Colonic mucosa (tissue), 4 donors: Measurements from ENCODE around the gene PRSS1. TPM values are rescaled to one million over a fixed set of nuclear protein-coding genes. Genes with fewer than 3 reads are reported as not detected.

Experiments used
- DNase-seq: peaks from one replicate; pipeline ENCODE4 v3.0.0-alpha.2; 2020
- H3K27ac ChIP-seq: fragments of 200-600 bp; one replicate; pipeline ENCODE4 v1.8.0; 2021
- H3K27me3 ChIP-seq: fragments of 200-600 bp; one replicate; pipeline ENCODE4 v1.8.0; 2021
- H3K36me3 ChIP-seq: fragments of 200-600 bp; one replicate; pipeline ENCODE4 v1.8.0; 2021
- H3K4me1 ChIP-seq: fragments of 200-600 bp; one replicate; pipeline ENCODE4 v1.8.0; 2021; ENCODE audit warnings: mild to moderate bottlenecking
- H3K4me3 ChIP-seq: fragments of 200-600 bp; one replicate; pipeline ENCODE4 v1.8.0; 2021
- H3K9ac ChIP-seq, 2 donors: one replicate each; pipeline ENCODE4 v1.7.0; 2013; ENCODE audit warnings: control low read depth in 2 of 2, low read depth in 2 of 2, low read length in 2 of 2
- H3K9me3 ChIP-seq: fragments of 200-600 bp; one replicate; pipeline ENCODE4 v1.8.0; 2021
- intact Hi-C: fragments of 100-400 bp; cut with DNase I; formaldehyde crosslinking; loops from one replicate; pipeline ENCODE4 v1.14.1; 2022
- total RNA-seq, 2 donors: library from RNA; stranded (reverse); fragmentation: NEBNext Ultra II Directional in 1 of 2; extraction: Animal tissue kit (Norgen Biotek cat#: 25700) in 1 of 2; gene quantifications; one replicate each; pipeline ENCODE4 v1.2.1, GENCODE V29; 2021
- TF ChIP-seq, protein P1 (sequence below): fragments of 200-600 bp; IDR thresholded peaks from one replicate; pipeline ENCODE4 v1.8.0; 2022; ENCODE audit warnings: antibody characterized with exemption, mild to moderate bottlenecking
- donor health status: healthy.
- donor health status: DM: no; HTN: no; CAD: no.
- donor health status: DM: no; HTN: no; CAD: no.

Gene PRSS1
- total RNA-seq, 2 donors from 2014 or later, result 41.2 TPM; not detected in 1

DNA sequence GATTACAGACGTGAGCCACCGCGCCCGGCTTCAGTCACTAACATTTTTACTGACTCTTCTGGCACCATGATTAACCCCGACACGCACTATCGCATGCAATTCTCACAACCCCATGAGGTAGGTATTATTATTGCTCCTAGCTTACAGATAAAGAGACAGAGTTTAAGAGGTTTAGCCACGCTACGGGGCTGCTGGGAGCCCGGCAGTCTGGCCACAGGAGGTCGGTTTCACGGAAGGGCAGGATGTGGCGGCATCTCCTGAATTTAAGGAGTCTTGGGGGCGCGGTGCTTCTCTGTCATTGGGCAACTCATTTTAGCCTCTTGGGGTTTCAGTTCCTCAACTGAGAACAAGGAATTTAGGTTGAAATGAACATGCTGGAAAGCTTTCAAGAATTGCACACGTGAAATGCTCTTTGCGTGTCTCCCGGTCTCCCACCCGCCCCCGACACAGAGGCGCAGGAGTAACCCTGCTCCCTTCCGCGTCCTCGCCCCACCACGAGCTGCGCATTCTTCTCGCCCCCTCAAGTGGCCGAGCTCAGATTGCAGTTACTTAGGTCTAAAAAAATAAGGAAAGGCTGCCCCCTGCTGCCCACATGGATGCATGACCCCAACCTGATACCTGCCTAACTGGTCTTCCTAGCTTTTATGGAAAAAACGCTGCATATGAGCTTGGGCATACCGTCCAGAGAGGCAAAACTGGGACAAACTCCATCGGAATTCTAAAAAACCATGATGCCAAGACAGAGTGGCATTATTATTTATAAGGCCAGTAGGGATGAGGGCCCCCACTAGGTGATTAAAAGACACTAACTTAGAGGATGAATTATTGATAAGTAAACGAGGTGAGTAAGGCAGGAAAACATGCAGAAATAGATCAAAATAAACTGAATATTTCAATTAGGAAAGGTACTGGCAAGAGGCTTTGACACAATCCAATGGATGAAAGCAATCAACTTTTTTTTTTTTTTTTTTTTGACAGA, 33.9 kb downstream of the PRSS1 start:
- Histone ChIP-seq H3K27ac (no peak overlapping the region), H3K27me3 (no peaks in the 10 kb centered on the region), H3K9me3 (no peaks in the 10 kb centered on the region), H3K36me3 (no peaks in the 10 kb centered on the region), H3K4me1 (no peaks in the 10 kb centered on the region), H3K9ac (no peak overlapping the region), H3K4me3 (peak overlapping the region; percentile 18)
- DNase-seq, result peak; percentile 86
- TF ChIP-seq, protein P1, sequence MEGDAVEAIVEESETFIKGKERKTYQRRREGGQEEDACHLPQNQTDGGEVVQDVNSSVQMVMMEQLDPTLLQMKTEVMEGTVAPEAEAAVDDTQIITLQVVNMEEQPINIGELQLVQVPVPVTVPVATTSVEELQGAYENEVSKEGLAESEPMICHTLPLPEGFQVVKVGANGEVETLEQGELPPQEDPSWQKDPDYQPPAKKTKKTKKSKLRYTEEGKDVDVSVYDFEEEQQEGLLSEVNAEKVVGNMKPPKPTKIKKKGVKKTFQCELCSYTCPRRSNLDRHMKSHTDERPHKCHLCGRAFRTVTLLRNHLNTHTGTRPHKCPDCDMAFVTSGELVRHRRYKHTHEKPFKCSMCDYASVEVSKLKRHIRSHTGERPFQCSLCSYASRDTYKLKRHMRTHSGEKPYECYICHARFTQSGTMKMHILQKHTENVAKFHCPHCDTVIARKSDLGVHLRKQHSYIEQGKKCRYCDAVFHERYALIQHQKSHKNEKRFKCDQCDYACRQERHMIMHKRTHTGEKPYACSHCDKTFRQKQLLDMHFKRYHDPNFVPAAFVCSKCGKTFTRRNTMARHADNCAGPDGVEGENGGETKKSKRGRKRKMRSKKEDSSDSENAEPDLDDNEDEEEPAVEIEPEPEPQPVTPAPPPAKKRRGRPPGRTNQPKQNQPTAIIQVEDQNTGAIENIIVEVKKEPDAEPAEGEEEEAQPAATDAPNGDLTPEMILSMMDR, result peak; percentile 83
- intact Hi-C loops, result loop anchor here (5.0 to 10.0 kb wide), 2 partner anchors 151 to 178 kb away; no protein-coding TSS in a partner anchor

DNA sequence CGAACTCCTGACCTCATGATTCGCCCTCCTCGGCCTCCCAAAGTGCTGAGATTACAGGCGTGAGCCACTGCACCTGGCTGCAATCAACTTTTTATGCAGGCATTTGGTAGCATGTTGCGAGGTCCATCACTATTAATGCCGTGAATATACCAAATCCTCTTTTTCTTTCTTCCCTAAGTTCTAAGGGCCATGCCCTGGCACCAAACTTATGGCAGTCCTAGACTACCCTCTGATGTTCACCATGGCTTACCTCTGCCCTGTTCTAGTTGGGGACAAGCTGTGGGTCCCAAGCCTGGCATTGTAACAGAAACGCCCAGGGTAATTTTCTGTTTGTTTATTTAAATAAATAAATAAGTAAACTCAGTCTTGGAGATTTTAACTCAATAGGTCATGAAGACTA, 34.8 kb downstream of the PRSS1 start:
- TF ChIP-seq, protein P1, result no peak
- Histone ChIP-seq H3K27me3 (no peaks in the 10 kb centered on the region), H3K4me1 (no peaks in the 10 kb centered on the region), H3K9me3 (no peaks in the 10 kb centered on the region), H3K27ac (no peak overlapping the region), H3K9ac (no peak overlapping the region), H3K36me3 (no peaks in the 10 kb centered on the region), H3K4me3 (no peak overlapping the region)
- intact Hi-C loops, result loop anchor here (5.0 to 10.0 kb wide), 2 partner anchors 152 to 179 kb away; no protein-coding TSS in a partner anchor
- DNase-seq, result no peak

DNA sequence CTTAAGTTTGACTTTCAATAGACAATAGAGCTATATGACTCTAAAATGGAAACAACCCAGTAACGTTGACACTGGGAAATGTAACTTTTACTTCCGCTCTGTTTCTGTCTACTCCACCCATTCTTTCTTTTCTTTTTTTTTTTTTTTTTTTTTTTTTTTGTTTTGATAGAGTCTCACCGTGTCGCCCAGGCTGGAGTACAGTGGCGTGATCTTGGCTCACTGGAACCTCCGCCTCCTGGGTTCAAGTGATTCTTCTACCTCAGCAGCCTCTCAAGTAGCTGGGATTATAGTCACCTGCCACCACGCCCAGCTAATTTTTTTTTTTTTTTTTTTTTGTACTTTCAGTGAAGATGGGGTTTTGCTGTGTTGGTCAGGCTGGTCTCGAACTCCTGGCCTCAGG, 35.4 kb downstream of the PRSS1 start:
- Histone ChIP-seq H3K9ac (no peak overlapping the region), H3K27ac (no peak overlapping the region), H3K36me3 (no peaks in the 10 kb centered on the region), H3K27me3 (no peaks in the 10 kb centered on the region), H3K4me3 (no peak overlapping the region), H3K9me3 (no peaks in the 10 kb centered on the region), H3K4me1 (no peaks in the 10 kb centered on the region)
- TF ChIP-seq, protein P1, result no peak
- intact Hi-C loops, result loop anchor here (5.0 to 10.0 kb wide), 2 partner anchors 152 to 180 kb away; no protein-coding TSS in a partner anchor
- DNase-seq, result no peak

DNA sequence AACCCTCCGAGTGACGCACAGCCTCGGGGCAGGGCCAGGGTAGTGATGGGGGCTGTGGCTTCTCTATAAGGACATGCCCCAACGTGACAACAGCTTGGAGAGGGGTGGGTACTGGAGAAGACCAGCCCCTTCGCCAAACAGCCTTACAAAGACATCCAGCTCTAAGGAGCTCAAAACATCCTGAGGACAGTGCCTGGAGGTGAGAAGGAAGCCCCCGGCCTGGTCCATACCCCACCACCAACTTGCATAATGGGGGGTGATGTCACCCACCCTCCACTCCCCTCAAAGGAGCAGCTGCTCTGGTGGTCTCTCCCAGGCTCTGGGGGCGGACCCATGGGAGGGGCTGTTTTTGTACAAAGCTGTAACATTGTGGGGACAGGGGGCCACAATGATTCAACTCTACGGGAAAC, 36.6 kb downstream of the PRSS1 start:
- DNase-seq, result no peak
- TF ChIP-seq, protein P1, result no peak
- Histone ChIP-seq H3K4me1 (no peaks in the 10 kb centered on the region), H3K27me3 (no peaks in the 10 kb centered on the region), H3K27ac (no peak overlapping the region), H3K9ac (no peak overlapping the region), H3K36me3 (no peaks in the 10 kb centered on the region), H3K4me3 (no peak overlapping the region), H3K9me3 (no peaks in the 10 kb centered on the region)
- intact Hi-C loops, result loop anchor here (10.0 kb wide), 1 partner anchor 181 kb away; no protein-coding TSS in a partner anchor

DNA sequence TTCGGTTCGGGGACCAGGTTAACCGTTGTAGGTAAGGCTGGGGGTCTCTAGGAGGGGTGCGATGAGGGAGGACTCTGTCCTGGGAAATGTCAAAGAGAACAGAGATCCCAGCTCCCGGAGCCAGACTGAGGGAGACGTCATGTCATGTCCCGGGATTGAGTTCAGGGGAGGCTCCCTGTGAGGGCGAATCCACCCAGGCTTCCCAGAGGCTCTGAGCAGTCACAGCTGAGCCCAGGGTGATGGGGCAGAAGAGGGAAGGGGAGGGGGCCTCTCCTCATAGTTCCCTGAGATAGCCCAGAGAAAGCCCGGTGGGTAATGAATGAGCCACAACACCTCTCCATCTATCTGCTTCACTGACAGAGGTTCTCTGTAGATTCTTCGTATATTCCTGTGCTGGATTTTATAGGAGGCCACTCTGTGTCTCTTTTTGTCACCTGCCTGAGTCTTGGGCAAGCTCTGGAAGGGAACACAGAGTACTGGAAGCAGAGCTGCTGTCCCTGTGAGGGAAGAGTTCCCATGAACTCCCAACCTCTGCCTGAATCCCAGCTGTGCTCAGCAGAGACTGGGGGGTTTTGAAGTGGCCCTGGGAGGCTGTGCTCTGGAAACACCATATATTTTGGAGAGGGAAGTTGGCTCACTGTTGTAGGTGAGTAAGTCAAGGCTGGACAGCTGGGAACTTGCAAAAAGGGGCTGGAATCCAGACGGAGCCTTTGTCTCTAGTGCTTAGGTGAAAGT, 37.9 kb downstream of the PRSS1 start:
- H3K9me3 ChIP-seq, result no peaks in the 10 kb centered on the region
- TF ChIP-seq, protein P1, result no peak
- no peaks in the 10 kb centered on the region for H3K27me3 ChIP-seq
- no peak overlapping the region for H3K9ac ChIP-seq
- intact Hi-C loops, result loop anchor here (10.0 kb wide), 1 partner anchor 182 kb away; no protein-coding TSS in a partner anchor
- H3K27ac ChIP-seq, result no peak overlapping the region
- H3K4me3 ChIP-seq, result no peak overlapping the region
- H3K4me1 ChIP-seq, result no peaks in the 10 kb centered on the region
- no peak for DNase-seq
- H3K36me3 ChIP-seq, result no peaks in the 10 kb centered on the region
